Heart right ventricle (tissue), 16 donors: Measurements from ENCODE around the gene COPRS. TPM values are rescaled to one million over a fixed set of nuclear protein-coding genes. Genes with fewer than 3 reads are reported as not detected.

Experiments used
- ATAC-seq, 8 donors: fragments of 200-7000 bp; cut with Tn5 transposase; one replicate each; pipeline ENCODE4 v1.9.1; 2020; ENCODE audit warnings: mild to moderate bottlenecking in 8 of 8, moderate library complexity in 8 of 8, moderate number of reproducible peaks in 1 of 8
- DNase-seq, 2 donors: peaks; one replicate each; pipeline ENCODE4 v3.0.0-alpha.2; 2020
- H3K27ac ChIP-seq, 10 donors: fragments of 200-600 bp; sonication (generic) in 2 of 10; one replicate each; pipeline versions ENCODE4 v1.5.0 to v1.8.0; 2020 to 2022; ENCODE audit warnings: mild to moderate bottlenecking in 3 of 10
- H3K27me3 ChIP-seq, 7 donors: fragments of 200-600 bp; one replicate each; pipeline ENCODE4 v1.8.0; 2021 to 2022; ENCODE audit warnings: mild to moderate bottlenecking in 2 of 7
- H3K36me3 ChIP-seq, 9 donors: fragments of 200-600 bp; sonication (generic) in 1 of 9; one replicate each; pipeline versions ENCODE4 v1.5.0 to v1.8.0; 2020 to 2022; ENCODE audit warnings: mild to moderate bottlenecking in 2 of 9
- H3K4me1 ChIP-seq, 9 donors: fragments of 200-600 bp; sonication (generic) in 1 of 9; one replicate each; pipeline versions ENCODE4 v1.5.0 to v1.8.0; 2020 to 2022; ENCODE audit warnings: mild to moderate bottlenecking in 4 of 9
- H3K4me3 ChIP-seq, 10 donors: fragments of 200-600 bp; sonication (generic) in 2 of 10; one replicate each; pipeline versions ENCODE4 v1.5.0 to v1.8.0; 2020 to 2022; ENCODE audit warnings: mild to moderate bottlenecking in 7 of 10, moderate library complexity in 2 of 10
- H3K9me3 ChIP-seq, 11 donors: fragments of 200-600 bp in 10 of 11; sonication (generic) in 2 of 11; one replicate each; pipeline versions ENCODE4 v1.5.0 to v1.8.0; 2013 to 2022; ENCODE audit warnings: mild to moderate bottlenecking in 2 of 11, control low read depth in 1 of 11, moderate library complexity in 1 of 11
- CTCF ChIP-seq, 9 donors: fragments of 200-600 bp; sonication (generic) in 2 of 9; IDR thresholded peaks; one replicate each; pipeline versions ENCODE4 v1.5.0 to v1.8.0; 2021 to 2022; ENCODE audit warnings: antibody characterized with exemption in 9 of 9, mild to moderate bottlenecking in 5 of 9, moderate library complexity in 1 of 9
- WGBS, 2 donors: extraction: QIAGEN DNeasy Blood & Tissue Kit; methylation state at CpG; one replicate each; pipeline ENCODE4 v1.1.7; 2013; ENCODE audit warnings: inconsistent platforms in 1 of 2; 5-methylcytosine and 5-hydroxymethylcytosine counted together
- intact Hi-C, 10 donors: fragments of 100-400 bp; cut with DNase I; formaldehyde crosslinking; loops; one replicate each; pipeline versions ENCODE4 v1.11.1 to v1.14.2; 2022
- polyA plus RNA-seq, 2 donors: library from polyadenylated mRNA; stranded (reverse); fragments of 200-250 nt; gene quantifications; one replicate each; pipeline ENCODE4 v1.2.3, GENCODE V29; 2013
- total RNA-seq, 10 donors: library from RNA; stranded (reverse); fragmentation: NEBNext Ultra II Directional in 3 of 10; extraction: Animal tissue kit (Norgen Biotek cat#: 25700) in 3 of 10; gene quantifications; one replicate each; pipeline versions ENCODE4 v1.2.1 to v1.2.4, GENCODE V29; 2021 to 2023
- donor health status: Arrhythmogenic right ventricular cardiomyopathy.
- donor health status: ischemic (EF 13 %, LVEDD 7.1; RV severe dilation, severe dysfunction).
- donor health status: healthy with polysubstance abuse.
- donor health status: DM: no; HTN: yes; CAD: no.
- donor health status: DM: no; HTN: no; CAD: no.
- donor health status: ischemic (EF 25% LVEDD 6.9; RV normal size, moderate dysfunction).
- donor health status: ischemic (EF 25% LVEDD 5.7; RV mildly dilated, moderate dysfunction).
- donor health status: healthy.
- donor health status: DM: yes; HTN: yes; CAD: no.
- donor health status: Ischemic cardiomyopathy.
- donor health status: ischemic (EF 35%, LVEDD 5.7; RV mildly dilated, moderate dysfunction).
- donor health status: nonischemic (EF 11% LVEDD 7.7; RV severe dilation, severe dysfunction).
- donor health status: DM: yes; HTN: yes; CAD: no.
- donor health status: PGD.
- donor health status: ischemic (EF 29% LVEDD 5.4; RV normal size, mild dysfunction).
- donor health status: nonischemic (EF 23%, LVEDD 6.1; RV moderate dilation, normal function).

The COPRS gene
- total and polyA plus RNA-seq, 12 donors: 41.3 to 87.5 (median 48.0) TPM

DNA sequence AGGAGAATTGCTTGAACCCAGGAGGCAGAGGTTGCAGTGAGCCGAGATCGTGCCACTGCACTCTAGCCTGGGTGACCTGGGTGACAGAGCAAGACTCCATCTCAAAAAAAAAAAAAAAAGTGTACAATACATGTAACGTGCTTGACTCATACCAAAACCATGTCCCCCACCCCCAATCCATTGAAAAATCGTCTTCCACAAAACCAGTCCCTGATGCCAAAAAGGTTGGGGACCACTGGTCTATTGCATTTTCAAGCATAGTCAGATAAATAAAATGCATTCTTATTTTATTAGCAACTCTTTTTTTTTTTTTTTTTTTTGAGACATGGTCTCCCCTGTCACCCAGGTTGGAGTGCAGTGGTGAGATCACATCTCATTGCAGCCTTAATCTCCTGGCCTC lies 52.1 kb downstream of the COPRS start:
- ATAC-seq: no peak
- Histone ChIP-seq H3K9me3 (peaks cover 0 to 5% (median 0%) of the 10 kb centered on the region in 11 donors), H3K27ac (no peak overlapping the region), H3K4me3 (no peak overlapping the region), H3K4me1 (peaks cover 0 to 16% (median 10%) of the 10 kb centered on the region in 9 donors), H3K36me3 (no peaks in the 10 kb centered on the region), H3K27me3 (no peaks in the 10 kb centered on the region)
- intact Hi-C loops: no loop called here
- DNase-seq: no peak
- WGBS, 2 donors: 92 to 94% methylated on average over 4 of the region's 4 CpGs
- TF ChIP-seq CTCF (IDR thresholded peaks at IDR 0.05): no peak

- DNase-seq: no peak
- no peaks in the 10 kb centered on the region for H3K9me3 ChIP-seq
- no peak for ATAC-seq
- intact Hi-C loops: no loop called here
- H3K27me3 ChIP-seq: no peaks in the 10 kb centered on the region
- no peaks in the 10 kb centered on the region for H3K36me3 ChIP-seq
- H3K4me3 ChIP-seq: no peak overlapping the region
- peaks cover 0 to 6% (median 0%) of the 10 kb centered on the region in 9 donors for H3K4me1 ChIP-seq
- no peak for TF ChIP-seq CTCF (IDR thresholded peaks at IDR 0.05)
- no peak overlapping the region for H3K27ac ChIP-seq
- WGBS, 2 donors: 78 to 84% methylated on average over 11 of the region's 11 CpGs
These were observed 55.4 kb downstream of the COPRS start for GRCh38 chr17:31803494-31804213.

DNA sequence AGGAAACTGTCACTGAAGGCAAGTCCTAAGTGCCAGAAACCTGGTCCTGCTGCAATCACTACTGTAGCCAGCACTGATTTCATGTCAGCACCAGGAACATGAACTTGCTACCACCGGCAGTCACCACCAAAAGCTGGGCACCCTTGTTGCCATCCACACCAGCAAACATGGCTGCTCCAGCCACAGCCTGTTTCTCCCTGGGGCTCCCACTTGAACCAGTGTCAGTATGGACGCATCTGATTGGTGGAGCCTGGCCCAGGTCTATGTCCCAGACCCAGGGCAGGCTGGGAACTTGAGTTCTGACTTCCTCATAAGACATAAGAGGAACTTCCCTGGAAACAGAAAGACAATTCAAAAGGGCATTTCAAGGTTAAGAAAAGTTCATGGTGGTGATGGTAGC lies 56.5 kb downstream of the COPRS start:
- Histone ChIP-seq H3K4me3 (no peak overlapping the region), H3K27ac (no peak overlapping the region), H3K9me3 (no peaks in the 10 kb centered on the region), H3K4me1 (peaks cover 0 to 6% (median 0%) of the 10 kb centered on the region in 9 donors), H3K36me3 (no peaks in the 10 kb centered on the region), H3K27me3 (no peaks in the 10 kb centered on the region)
- DNase-seq: peak in 1 of 2 donors; percentile 22
- no peak for TF ChIP-seq CTCF (IDR thresholded peaks at IDR 0.05)
- WGBS, 2 donors: 71 to 79% methylated on average over 2 of the region's 2 CpGs
- peak in 6 of 8 donors; percentile 20 to 76 (median 56) for ATAC-seq
- intact Hi-C loops: no loop called here

Other genes starting within 250 kb of the COPRS start
- 10 to 100 TPM; 25.6 to 33.8 (median 29.0) TPM for gene UTP6, start 42.5 kb upstream of the COPRS start, total RNA-seq
- gene UTP6, start 42.5 kb upstream of the COPRS start, polyA plus RNA-seq: 10 to 100 TPM; 28.9 to 52.5 TPM
- gene SUZ12, start 77.8 kb upstream of the COPRS start, total RNA-seq: 10 to 100 TPM; 11.6 to 15.5 (median 14.3) TPM
- gene SUZ12, start 77.8 kb upstream of the COPRS start, polyA plus RNA-seq: 10 to 100 TPM in 1 of 2 donors, 1 to 10 TPM in 1; 5.1 to 10.9 TPM
- gene LRRC37B, start 148.1 kb upstream of the COPRS start, total RNA-seq: 1 to 10 TPM; 3.1 to 4.7 (median 3.8) TPM
- 10 to 100 TPM in 1 of 2 donors, 1 to 10 TPM in 1; 3.2 to 11.9 TPM for gene LRRC37B, start 148.1 kb upstream of the COPRS start, polyA plus RNA-seq